HG03575 (cell line): ENCODE data around the gene VWF.
"Not testable (repeated sequence)": the region's sequence is repeated elsewhere in the genome, so short reads cannot be mapped to it uniquely, and the experiment has no call there.

ENCODE experiments used
- ATAC-seq: cut with Tn5 transposase; IDR thresholded peaks from one replicate; pipeline ENCODE4 v1.9.1; 2021; ENCODE audit not compliant: unreplicated experiment, insufficient number of reproducible peaks, low FRiP score; ENCODE audit errors: extremely low read depth

The VWF gene

DNA sequence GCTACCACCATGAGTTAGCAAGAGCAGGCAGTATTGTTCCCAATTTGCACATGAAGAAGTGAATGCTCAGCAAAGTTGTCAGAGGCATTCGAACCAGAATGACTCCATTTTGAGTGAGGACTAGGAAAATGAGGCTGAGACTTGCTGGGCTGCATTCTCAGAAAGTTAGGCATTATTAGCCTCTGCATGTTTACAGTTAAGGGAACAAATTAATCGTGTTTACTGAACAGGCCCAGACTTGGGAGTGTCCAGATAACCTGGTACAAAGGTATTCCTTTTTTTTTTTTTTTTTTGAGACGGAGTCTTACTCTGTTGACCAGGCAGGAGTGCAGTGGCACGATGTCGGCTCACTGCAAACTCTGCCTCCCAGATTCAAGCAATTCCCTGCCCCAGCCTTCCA is 22.5 kb upstream of the VWF start:
- ATAC-seq, result no peak

DNA sequence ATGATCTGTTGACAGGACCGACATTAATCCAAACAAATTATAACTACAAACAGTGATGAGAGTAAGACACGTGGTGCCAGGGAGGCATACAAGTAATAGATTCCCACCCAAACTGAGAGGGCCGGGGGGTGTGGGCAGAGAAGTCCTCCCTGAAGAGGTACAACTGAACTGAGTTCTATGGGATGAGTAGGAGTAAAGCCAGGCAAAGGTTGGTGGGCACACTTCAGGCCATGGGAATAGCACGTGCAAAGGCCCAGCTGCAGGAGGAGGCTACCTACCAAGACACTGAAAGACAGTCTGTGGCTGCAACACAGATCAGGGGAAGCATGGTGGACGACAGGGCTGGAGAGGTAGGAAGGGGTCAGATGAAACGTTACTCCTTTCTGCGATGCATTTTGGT is 22.0 kb upstream of the VWF start:
- ATAC-seq, result no peak

DNA sequence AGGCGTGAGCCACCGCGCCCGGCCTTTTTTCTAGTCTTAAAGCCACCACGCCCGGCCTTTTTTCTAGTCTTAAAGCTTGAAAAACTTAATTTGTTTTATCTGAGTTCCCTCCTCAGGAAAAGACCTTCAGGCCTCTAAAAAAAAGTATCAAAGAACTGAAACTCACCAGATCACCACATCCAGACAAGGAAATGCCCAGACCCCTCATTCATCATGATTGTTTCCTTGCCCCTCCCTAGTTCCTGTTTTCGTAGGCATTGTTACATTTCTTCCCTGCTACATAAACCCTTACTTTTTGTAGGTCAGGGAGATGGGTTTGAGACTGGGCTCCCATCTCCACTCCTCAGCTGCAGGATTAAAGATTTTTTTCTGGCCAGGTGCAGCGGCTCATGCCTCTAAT is 21.1 kb upstream of the VWF start:
- no peak for ATAC-seq

DNA sequence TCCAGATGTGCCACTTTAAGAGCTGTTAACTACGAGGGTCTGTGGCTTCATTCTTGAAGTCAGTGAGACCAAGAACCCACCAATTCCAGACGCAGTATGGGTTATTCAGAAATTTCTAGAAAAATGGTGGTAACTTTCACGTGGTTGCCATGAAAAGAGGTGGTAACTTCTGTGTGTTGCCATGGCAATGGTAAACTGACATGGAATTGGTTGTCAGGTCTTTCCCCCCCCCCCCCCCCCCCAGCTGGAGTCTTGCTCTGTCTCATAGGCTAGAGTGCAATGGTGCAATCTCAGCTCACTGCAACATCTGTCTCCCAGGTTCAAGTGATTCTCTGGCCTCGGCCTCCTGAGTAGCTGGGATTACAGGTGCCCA is 18.8 kb upstream of the VWF start:
- ATAC-seq, result no peak

DNA sequence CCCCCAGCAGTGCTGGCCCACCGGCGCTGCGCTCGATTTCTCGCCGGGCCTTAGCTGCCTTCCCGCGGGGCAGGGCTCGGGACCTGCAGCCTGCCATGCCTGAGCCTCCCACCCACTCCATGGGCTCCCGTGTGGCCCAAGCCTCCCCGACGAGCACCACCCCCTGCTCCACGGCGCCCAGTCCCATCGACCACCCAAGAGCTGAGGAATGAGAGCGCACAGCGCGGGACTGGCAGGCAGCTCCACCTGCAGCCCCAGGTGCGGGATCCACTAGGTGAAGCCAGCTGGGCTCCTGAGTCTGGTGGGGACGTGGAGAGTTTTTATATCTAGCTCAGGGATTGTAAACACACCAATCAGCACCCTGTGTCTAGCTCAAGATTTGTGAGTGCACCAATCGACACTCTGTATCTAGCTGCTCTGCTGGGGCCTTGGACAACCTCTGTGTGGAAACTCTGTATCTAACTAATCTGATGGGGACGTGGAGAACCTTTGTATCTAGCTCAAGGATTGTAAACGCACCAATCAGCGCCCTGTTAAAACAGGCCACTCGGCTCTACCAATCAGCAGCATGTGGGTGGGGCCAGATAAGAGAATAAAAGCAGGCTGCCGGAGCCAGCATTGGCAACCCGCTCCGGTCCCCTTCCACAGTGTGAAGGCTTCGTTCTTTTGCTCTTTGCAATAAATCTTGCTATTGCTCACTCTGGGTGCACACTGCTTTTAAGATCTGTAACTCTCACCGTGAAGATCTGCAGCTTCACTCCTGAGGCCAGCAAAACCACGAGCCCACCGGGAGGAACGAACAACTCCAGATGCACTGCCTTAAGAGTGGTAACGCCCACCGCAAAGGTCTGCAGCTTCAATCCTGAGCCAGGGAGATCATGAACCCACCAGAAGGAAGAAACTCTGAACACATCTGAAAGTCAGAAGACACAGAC is 18.2 kb upstream of the VWF start:
- not testable (repeated sequence) for ATAC-seq

DNA sequence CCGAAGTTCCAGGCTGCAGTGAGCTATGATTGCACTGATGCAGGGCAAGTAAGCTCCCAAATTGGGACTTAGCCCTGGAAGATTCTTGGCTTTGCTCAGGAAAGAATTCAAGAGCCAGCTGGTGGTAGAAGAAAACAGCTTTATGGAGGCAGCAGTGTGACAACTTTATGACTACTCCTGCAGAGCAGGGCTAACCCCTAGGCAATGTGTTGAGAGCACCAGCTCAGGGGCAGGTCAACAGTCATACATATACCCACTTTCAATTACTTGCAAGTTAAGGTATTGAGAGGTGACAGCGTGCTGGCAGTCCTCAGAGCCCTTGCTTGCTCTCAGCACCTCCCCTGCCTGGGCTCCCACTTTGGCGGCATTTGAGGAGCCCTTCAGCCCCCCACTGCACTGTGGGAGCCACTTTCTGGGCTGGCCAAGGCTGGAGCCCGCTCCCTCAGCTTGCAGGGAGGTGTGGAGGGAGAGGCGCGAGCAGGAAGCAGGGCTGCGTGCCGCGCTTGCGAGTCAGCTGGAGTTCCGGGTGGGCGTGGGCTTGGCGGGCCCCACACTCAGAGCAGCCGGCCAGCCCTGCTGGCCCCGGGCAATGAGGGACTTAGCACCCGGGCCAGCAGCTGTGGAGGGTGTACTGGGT is 17.4 kb upstream of the VWF start:
- ATAC-seq, result not testable (repeated sequence)

DNA sequence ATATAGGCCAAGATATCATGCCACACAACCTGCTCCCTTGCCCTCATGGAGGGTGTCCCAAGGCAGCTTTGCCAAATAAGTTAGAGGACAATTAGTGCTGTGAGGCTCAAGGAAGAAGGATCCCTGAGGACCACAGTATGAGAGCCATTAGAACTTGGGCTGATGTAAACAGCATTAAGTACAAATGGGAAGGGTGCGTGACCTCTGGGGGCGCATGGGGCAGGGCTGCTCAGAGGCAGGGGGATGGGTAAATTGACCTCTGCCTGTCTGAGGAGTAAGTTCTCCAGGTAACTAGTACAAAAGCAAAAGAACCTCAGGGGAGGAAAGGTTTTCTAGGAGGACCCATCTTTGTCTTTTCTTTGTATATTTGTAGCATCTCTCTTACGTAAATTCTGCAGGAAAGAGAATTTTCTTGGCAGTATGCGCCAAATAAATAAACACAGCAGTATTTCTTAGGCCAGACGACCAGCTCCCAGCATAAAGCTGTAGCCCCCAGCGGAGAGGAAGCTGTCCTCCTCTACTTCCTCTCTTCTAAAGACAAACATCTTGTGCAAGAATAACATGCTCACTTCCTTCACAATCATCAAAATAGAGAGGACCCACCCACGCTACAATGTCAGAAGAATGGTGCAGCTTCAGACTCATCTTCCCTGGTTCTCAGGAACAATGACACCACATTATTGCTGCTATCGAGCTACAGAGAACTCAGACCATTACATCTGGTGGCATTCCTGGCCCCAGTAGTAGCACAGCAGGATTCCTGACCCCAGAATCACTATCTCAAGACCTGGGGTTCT is 16.4 kb upstream of the VWF start:
- ATAC-seq, result no peak

DNA sequence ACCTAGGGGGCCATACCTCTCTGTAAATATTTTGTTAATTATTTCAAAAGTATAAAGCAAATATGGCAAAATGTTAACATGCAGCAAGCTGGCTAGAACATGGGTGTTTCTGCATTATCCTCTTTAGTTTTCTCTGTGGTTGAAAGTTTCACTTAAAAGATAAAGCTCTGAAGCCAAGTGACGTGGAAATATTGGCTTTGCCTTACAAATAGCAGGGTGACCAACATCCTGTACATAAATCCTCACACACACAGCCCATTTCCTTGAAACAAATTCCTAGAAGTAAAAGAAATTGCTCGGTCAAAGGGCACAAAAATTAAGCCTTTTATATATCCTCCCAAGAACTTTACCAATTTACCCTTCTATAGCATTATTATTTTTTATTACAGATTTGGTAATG is 10.6 kb upstream of the VWF start:
- ATAC-seq, result no peak

DNA sequence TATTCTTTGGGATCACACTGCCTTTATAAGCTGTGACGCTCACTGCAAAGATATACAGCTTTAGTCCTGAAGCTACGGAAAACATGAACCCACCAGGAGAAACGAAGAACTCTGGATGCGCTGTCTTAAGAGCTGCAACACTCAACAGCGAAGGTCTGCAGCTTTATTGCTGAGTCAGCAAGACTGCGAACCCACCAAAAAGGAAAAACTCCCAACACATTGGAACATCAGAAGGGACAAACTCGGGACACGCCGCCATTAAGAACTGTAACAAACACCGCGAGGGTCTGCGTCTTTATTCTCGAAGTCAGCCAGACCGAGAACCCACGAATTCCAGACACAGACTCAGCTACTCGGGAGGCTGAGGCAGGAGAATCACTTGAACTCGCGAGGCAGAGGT is 9.2 kb upstream of the VWF start:
- ATAC-seq, result no peak

DNA sequence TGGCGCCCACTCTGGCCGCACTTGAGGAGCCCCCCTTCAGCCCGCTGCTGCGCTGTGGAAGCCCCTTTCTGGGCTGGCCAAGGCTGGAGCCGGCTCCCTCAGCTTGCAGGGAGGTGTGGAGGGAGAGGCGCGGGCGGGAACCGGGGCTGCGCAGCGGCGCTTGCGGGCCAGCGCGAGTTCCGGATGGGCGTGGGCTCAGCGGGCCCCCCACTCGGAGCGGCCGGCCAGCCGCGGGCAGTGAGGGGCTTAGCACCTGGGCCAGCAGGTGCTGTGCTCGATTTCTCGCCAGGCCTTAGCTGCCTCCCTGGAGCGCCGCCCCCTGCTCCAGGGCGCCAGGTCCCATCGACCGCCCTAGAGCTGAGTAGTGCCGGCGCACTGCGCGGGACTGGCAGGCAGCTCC is 8.0 kb upstream of the VWF start:
- ATAC-seq, result no peak

DNA sequence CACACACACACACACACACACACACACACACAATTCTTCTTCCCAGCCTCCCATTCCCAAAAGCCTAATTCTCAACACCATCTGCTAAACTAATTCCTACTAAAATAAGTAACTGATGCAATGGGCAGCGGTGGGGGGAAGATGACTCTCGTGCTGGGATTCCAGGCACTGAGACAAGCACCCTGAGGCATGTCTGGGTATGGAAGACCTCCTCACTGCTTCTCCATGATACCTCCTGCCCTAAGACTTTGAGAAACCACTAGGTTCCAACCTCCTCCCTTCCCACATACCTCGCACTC is 789 bp upstream of the VWF start:
- no peak for ATAC-seq

DNA sequence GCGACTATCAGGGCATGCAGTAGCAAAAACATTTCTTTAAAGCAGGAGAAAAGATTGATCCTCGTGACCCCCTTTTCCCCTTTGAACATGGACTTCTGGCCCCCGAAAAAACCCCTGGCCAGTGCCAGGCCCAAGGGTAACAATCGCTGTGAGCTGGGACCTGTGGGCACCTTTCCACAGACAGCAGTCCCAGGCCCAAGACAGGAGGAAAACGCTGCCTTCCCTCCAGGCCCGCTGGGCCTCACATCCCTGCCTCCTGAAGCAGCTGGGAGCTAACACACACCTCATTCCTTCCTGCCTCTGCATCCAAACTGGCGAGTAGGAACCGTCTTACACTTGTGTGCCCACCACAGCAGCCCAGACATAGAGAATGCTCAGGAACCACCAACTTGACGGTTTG is 1.2 kb downstream of the VWF start:
- no peak for ATAC-seq

DNA sequence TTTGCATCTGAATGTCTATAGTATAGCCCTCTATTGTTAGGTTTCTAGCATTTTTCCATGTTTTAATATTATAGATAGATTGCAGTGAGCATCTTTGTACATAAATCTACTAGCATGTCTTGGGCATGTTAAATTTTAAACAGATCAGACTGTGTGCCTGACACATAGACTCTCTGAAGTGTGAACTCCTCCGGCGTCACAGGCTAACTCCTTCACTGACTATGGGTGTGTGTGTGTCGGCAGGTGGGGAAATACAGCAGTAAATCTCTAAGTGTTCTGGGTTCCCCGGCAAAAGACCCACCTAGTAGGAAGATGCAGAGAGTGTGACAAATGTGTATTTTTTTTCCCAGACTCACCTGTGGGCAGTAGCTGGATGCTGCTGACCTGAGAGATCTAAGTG is 2.3 kb downstream of the VWF start:
- ATAC-seq, result no peak

DNA sequence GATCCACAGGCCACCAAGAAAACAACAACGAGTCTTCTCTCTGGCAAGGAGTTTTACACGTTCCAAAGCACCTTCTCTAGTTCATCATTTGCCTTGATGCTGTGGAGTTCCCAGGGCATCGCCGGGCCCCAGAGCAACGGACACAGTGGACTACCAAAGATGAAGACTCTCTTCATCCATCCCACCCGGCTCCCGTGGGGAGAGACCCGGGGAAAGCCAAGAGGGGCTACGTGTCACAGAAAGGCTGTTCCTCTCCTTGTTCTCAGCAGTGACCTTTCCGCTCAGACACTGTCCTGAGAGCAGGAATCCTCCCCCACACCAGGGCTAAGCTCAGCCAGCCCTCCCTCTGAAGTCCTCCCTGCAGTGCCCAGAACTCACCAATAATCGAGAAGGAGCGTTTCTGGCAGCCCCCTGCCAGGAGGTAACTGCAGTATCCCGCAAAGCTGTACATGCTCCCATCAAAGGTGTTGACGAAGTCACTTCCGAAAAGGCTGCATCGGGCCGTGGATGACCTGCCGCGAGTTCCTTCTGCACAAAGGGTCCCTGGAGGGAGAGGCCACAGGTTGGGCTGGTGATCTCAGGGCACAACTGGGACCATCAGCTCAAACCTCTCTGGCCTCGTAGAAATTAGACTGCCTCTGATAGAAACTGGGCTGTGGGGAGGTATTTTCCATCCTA is 3.5 kb downstream of the VWF start:
- ATAC-seq, result no peak

DNA sequence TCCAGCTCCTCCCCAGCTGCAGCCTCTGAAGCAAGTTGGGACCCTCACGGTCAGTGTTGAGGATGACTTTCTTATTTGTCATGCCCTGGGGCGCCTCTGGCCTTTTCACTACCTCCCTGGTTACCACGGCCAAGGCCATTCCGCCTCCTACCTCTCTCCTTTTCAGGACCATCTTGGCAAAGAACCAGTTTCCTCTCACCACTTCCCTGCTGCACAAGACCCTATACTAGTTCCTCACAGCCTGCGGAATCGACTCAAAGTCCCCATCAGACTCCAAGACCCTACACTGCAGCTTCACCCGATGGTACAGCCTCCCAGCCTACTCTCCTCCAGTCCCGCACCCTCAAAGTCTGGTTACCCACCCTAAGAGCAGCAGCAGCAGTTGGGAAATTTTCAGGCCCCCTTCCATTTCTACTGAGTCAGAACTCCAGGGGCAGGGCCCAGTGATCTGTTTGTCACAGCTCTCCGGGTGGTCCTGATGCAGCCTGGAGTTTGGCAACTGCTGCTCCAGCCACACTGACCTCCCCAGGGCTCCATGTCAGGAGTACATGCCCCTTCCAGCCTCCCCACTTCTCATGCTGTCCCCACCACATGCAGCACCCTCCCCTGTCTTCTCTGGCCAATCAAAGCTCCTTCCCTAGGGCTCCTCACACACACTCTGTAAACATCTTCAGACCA is 5.4 kb downstream of the VWF start:
- ATAC-seq, result no peak

DNA sequence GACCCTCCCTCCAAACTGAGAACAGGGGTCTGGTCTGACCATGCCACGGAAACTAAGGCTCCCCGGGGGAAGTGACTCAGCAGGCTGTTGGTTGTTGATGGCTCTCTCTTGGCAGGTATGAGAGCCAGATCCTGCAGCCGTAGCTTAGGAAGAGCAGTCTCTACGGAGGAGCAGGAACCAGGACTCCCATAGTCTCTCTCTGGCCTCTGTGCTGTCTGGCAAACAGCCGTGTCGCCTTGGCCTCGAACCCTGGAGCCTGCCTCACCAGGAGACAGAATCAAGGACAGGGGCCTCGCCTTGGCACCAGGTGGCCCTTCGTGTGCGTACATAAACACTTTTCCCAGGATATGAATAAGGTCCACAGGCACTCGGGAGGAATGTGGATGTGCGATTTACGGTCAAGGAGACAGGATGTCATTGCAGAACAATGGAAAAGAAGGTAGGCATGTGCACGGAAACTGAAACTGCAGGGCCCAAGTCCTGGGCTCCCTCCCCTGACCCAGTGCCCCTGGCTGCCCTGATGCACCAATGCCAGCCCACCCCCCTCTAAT is 7.9 kb downstream of the VWF start:
- no peak for ATAC-seq

DNA sequence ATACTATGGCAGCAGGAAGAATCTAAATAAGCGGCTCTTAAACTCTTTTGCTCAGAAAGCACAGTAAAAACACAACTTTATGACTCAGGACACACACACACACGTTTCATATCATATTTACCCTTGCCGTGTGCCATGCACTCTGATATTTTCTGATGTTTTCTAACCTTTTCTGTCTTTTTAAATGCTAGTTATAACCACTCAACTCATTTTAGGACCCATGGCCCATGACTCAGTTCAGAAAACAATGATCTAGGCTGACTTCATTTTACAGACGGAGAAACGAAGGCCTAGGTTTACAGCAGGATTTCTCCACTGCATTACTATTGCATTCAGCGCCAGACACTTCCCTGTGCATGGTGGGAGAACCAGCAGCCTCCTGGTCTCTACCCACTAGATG is 9.1 kb downstream of the VWF start:
- ATAC-seq, result no peak

DNA sequence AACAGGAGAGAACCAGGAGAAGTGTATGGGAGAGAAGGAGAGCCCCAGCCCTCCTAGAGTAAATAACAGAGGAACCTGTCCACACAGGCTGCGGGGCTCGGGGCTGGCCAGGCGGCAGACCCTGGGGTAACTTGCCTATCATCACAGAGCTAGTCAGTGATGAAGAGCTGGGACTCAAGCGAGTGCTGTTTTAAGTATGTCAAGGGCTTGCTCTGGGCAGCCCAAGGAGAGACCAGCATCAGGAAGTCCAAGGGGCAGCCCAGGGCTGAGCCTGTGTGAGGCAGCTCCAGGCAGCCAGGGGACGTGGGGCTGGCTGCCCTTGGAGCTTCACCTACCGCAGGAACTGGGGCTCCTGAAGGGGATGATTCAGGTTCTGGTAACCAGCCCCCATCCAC is 10.0 kb downstream of the VWF start:
- ATAC-seq, result no peak
